Neural cell (in vitro differentiated cells): ENCODE data around the gene CPA5. TPM values are rescaled to one million over a fixed set of nuclear protein-coding genes. Genes with fewer than 3 reads are reported as not detected.

ENCODE experiments used
- H2AFZ ChIP-seq: fragments of 200-600, 300-800 bp; sonication (generic), shearing (Covaris generic); 2 replicates; pipeline ENCODE4 v1.6.0; 2014; ENCODE audit warnings: low read depth, mild to moderate bottlenecking, antibody characterized with exemption, low read length, moderate library complexity
- H3F3A ChIP-seq: fragments of 200-600 bp; shearing (Covaris generic); 2 replicates; pipeline ENCODE4 v1.6.1; 2016; ENCODE audit warnings: mild to moderate bottlenecking, moderate library complexity, mixed read lengths, antibody characterized with exemption, low read length; ENCODE audit not compliant: insufficient read depth, poor library complexity, severe bottlenecking
- H3K27ac ChIP-seq: fragments of 200-600, 300-800 bp; sonication (generic), shearing (Covaris generic); 2 replicates; pipeline ENCODE4 v1.5.1; 2014; ENCODE audit warnings: mild to moderate bottlenecking, low read length, moderate library complexity
- H3K27me3 ChIP-seq: fragments of 300-800, 200-600 bp; sonication (generic), shearing (Covaris generic); 2 replicates; pipeline ENCODE4 v1.6.0; 2014; ENCODE audit warnings: mild to moderate bottlenecking, low read depth, low read length, moderate library complexity; ENCODE audit not compliant: insufficient read depth
- H3K36me3 ChIP-seq: fragments of 300-800, 200-600 bp; sonication (generic), shearing (Covaris generic); 2 replicates; pipeline ENCODE4 v1.5.1; 2014; ENCODE audit warnings: mild to moderate bottlenecking, antibody characterized with exemption, low read length, moderate library complexity; ENCODE audit not compliant: insufficient read depth
- H3K4me2 ChIP-seq: fragments of 300-800, 200-600 bp; sonication (generic), shearing (Covaris generic); 2 replicates; pipeline ENCODE4 v1.6.0; 2014; ENCODE audit warnings: mild to moderate bottlenecking, low read length
- H3K4me3 ChIP-seq: fragments of 300-800, 200-600 bp; sonication (generic), shearing (Covaris generic); 2 replicates; pipeline ENCODE4 v1.5.1; 2014; ENCODE audit warnings: mild to moderate bottlenecking, low read length, moderate library complexity
- H3K79me2 ChIP-seq: fragments of 200-600 bp; shearing (Covaris generic); replicated peaks from 2 replicates; pipeline ENCODE4 v1.6.0; 2014; ENCODE audit warnings: mild to moderate bottlenecking, low read length, moderate library complexity; ENCODE audit not compliant: insufficient read depth
- H3K9ac ChIP-seq: fragments of 300-800, 200-600 bp; sonication (generic), shearing (Covaris generic); 2 replicates; pipeline ENCODE4 v1.6.1; 2016; ENCODE audit warnings: mild to moderate bottlenecking, low read length, mixed read lengths
- H3K9me2 ChIP-seq: fragments of 200-600 bp; shearing (Covaris generic); 2 replicates; pipeline ENCODE4 v1.6.1; 2016; ENCODE audit warnings: mild to moderate bottlenecking, low read length, mixed read lengths; ENCODE audit not compliant: insufficient read depth
- H3K9me3 ChIP-seq: fragments of 200-600, 300-800 bp; sonication (generic), shearing (Covaris generic); 2 replicates; pipeline ENCODE4 v1.6.1; 2016; ENCODE audit warnings: mild to moderate bottlenecking, mixed run types, low read length, moderate library complexity, mixed read lengths
- H4K20me1 ChIP-seq: fragments of 200-600 bp; shearing (Covaris generic); 2 replicates; pipeline ENCODE4 v1.6.1; 2016; ENCODE audit warnings: mild to moderate bottlenecking, mixed run types; ENCODE audit not compliant: insufficient read depth
- EP300 ChIP-seq: fragments of 450-650 bp; conservative IDR thresholded peaks from 2 replicates; pipeline ENCODE4 v1.6.1; 2014; ENCODE audit warnings: antibody characterized with exemption, mild to moderate bottlenecking, moderate library complexity; ENCODE audit not compliant: poor library complexity, severe bottlenecking
- EZH2 ChIP-seq: fragments of 200-600, 300-800 bp; shearing (Covaris generic), sonication (generic); IDR thresholded peaks from 2 replicates; pipeline ENCODE4 v1.6.1; 2014; ENCODE audit warnings: antibody characterized with exemption, low read length, borderline replicate concordance, mild to moderate bottlenecking; ENCODE audit not compliant: insufficient read depth, poor library complexity, severe bottlenecking
- MXI1 ChIP-seq: fragments of 450-650 bp; conservative IDR thresholded peaks from 2 replicates; pipeline ENCODE4 v1.6.1; 2014; ENCODE audit warnings: antibody characterized with exemption, mild to moderate bottlenecking; ENCODE audit not compliant: poor library complexity, severe bottlenecking
- POLR2AphosphoS5 ChIP-seq: IDR thresholded peaks from 2 replicates; pipeline ENCODE4 v1.6.1; 2012
- RAD21 ChIP-seq: fragments of 450-650 bp; conservative IDR thresholded peaks from 2 replicates; pipeline ENCODE4 v1.6.1; 2014; ENCODE audit warnings: antibody characterized with exemption, mild to moderate bottlenecking, moderate library complexity
- REST ChIP-seq: IDR thresholded peaks from 2 replicates; pipeline ENCODE4 v1.6.1; 2012; ENCODE audit warnings: borderline replicate concordance
- SMC3 ChIP-seq: fragments of 450-650 bp; conservative IDR thresholded peaks from 2 replicates; pipeline ENCODE4 v1.6.1; 2014; ENCODE audit warnings: antibody characterized with exemption, mild to moderate bottlenecking, moderate library complexity; ENCODE audit not compliant: poor library complexity
- TAF1 ChIP-seq: IDR thresholded peaks from 2 replicates; pipeline ENCODE4 v1.6.1; 2012; ENCODE audit warnings: low read depth
- polyA plus RNA-seq: library from polyadenylated mRNA; depleted of rRNA; stranded (reverse); fragments of >200 nt; gene quantifications from 2 replicates; pipeline ENCODE4 v1.2.3, GENCODE V29; 2014
- TF ChIP-seq, protein P1 (sequence below): fragments of 450-650 bp; IDR thresholded peaks from 2 replicates; pipeline ENCODE4 v1.5.1; 2014; ENCODE audit warnings: antibody characterized with exemption, mild to moderate bottlenecking, moderate library complexity; ENCODE audit not compliant: poor library complexity, severe bottlenecking

CPA5 gene
- polyA plus RNA-seq, 1 donor from 2014 or later, result not detected

DNA sequence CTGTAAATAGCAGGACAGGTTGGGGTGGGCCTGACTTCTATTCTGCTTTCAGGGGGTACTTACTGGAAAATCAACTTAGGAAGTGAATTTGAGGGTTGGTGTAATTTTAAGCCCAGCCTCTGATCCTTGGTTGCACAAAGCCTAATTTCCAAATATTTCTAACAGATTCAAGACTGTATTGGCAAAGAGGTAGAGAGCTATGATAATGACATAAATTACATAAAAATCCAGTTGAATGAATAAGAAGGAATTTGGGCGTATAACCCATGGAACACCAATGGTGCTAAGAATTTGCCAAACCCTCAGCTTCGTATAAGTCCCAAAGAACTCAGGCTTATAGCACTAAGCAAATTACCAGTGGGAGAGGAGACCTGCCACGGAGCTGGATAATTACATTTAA, 39.7 kb upstream of the CPA5 start:
- Histone ChIP-seq H3K9ac (no peak overlapping the region), H3K36me3 (no peaks in the 10 kb centered on the region), H3K9me2 (no peaks in the 10 kb centered on the region), H3K79me2 (no peaks in the 10 kb centered on the region), H4K20me1 (no peaks in the 10 kb centered on the region), H3F3A (no peaks in the 10 kb centered on the region), H3K4me3 (no peak overlapping the region), H3K9me3 (no peaks in the 10 kb centered on the region), H2AFZ (no peak overlapping the region), H3K27ac (no peak overlapping the region), H3K27me3 (no peaks in the 10 kb centered on the region), H3K4me2 (no peak overlapping the region)
- TF ChIP-seq EP300, result no peak
- TF ChIP-seq POLR2AphosphoS5, result no peak
- TF ChIP-seq TAF1, result no peak
- TF ChIP-seq MXI1, result no peak
- no peak for TF ChIP-seq RAD21
- TF ChIP-seq REST, result no peak
- TF ChIP-seq SMC3, result no peak
- TF ChIP-seq, protein P1, sequence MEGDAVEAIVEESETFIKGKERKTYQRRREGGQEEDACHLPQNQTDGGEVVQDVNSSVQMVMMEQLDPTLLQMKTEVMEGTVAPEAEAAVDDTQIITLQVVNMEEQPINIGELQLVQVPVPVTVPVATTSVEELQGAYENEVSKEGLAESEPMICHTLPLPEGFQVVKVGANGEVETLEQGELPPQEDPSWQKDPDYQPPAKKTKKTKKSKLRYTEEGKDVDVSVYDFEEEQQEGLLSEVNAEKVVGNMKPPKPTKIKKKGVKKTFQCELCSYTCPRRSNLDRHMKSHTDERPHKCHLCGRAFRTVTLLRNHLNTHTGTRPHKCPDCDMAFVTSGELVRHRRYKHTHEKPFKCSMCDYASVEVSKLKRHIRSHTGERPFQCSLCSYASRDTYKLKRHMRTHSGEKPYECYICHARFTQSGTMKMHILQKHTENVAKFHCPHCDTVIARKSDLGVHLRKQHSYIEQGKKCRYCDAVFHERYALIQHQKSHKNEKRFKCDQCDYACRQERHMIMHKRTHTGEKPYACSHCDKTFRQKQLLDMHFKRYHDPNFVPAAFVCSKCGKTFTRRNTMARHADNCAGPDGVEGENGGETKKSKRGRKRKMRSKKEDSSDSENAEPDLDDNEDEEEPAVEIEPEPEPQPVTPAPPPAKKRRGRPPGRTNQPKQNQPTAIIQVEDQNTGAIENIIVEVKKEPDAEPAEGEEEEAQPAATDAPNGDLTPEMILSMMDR, result no peak
- TF ChIP-seq EZH2, result no peak

DNA sequence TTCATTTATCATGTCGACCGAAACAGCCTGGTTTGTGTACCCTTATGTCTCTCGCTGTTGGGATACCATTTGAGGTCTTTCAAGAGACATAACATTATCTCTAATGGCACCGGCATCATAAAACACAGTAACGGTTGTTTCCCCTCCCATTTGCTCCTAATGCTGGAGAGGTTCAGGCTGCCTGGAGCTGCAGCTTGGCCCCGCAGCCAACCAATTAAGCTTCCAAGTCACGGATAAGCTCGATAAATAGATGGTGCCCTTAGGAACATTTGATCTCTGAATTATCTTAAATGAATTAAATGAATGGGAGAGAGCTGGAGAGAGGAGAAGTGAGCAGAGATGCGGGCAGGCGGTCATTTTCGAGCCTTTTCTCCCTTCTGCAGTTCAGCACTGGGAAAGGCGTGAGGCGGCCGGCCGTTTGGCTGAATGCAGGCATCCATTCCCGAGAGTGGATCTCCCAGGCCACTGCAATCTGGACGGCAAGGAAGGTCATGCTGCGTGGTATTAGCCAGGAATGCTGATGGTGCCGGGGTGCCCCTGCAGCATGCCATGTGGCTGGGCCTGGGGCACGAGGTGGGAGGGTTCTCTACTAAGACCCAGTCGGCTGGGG, 39.1 kb upstream of the CPA5 start:
- Histone ChIP-seq H3K27ac (no peak overlapping the region), H3K36me3 (no peaks in the 10 kb centered on the region), H3F3A (no peaks in the 10 kb centered on the region), H3K9me3 (no peaks in the 10 kb centered on the region), H3K4me3 (no peak overlapping the region), H2AFZ (no peak overlapping the region), H4K20me1 (no peaks in the 10 kb centered on the region), H3K27me3 (no peaks in the 10 kb centered on the region), H3K79me2 (no peaks in the 10 kb centered on the region), H3K9ac (no peak overlapping the region), H3K4me2 (no peak overlapping the region), H3K9me2 (no peaks in the 10 kb centered on the region)
- TF ChIP-seq, protein P1, result no peak
- TF ChIP-seq RAD21, result no peak
- TF ChIP-seq EP300, result no peak
- no peak for TF ChIP-seq MXI1
- no peak for TF ChIP-seq EZH2
- no peak for TF ChIP-seq POLR2AphosphoS5
- TF ChIP-seq TAF1, result no peak
- TF ChIP-seq REST, result no peak
- no peak for TF ChIP-seq SMC3
